Stimulated activated CD8-positive, alpha-beta memory T cell treated with anti-CD3 and anti-CD28 coated beads, Interleukin-2, amount 100 ng/mL, for 48 hours (primary cell): Measurements from ENCODE around the gene CCDC85C.

Source experiments
- DNase-seq, 2 donors: peaks; one replicate each; pipeline ENCODE4 v3.0.0-alpha.2; 2020; ENCODE audit warnings: low read depth in 2 of 2

CCDC85C gene

GRCh38 chr14:99605299-99605961 is 1.4 kb upstream of the CCDC85C start:
- DNase-seq, result peak; percentile 37 to 52

- DNase-seq, result no peak
Measured at GRCh38 chr14:99604766-99605298, 825 bp upstream of the CCDC85C start.

DNA sequence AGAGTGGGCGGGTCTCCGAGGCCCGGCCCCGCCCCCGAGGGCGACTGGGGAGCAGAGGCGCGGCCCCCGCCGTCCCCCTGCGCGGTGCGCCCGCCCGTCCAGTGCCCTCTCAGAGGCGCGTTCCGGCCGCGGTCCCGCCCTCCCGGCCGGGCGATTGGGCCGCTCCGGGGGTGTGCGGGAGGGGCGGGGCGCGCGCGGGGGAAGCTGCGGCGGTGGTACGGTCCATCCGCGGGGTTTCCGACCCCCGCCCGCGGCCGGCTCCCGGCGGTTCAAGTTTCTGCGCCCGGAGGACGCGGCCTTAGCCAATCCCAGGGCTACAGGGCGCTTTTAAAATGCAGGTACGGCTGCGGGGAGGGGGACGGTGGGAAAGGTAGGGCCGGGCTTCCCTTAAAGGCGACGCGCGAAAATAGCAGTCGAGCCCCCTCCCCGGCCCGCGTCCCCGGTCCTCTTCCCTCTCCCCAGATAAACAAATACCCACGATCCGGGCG is 315 bp upstream of the CCDC85C start:
- DNase-seq, result peak; percentile 84 to 93

DNA sequence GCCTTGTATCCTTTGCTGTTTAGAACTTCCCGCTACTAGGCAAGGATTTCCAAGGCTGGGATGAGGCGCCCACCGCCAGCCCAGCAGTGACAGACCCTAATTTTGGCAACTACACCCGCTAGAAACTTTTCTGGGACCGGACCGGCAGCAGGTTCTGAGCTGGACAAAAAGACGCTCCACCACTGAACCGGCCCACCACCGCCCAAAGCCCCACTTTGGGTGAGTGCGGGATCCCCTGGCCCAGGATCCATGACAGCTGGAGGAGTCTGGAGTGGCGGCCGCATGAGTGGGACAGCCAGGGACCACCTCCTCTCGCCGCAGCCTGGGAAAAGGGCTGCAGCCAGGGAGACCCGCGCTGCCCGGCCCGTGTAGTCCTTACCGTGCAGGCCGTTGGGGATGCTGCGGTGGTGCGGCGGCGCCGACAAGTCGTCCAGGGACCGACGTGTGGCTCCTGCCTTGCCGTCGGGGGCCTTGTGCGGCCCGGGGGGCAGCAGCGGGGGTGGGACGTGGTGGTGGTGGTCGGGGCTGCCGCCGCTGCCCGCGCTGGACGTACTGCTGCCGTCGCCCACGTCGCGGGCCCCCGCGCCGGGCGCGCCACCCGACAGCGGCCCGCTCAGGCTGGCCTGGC is 1.1 kb downstream of the CCDC85C start:
- DNase-seq, result no peak

DNA sequence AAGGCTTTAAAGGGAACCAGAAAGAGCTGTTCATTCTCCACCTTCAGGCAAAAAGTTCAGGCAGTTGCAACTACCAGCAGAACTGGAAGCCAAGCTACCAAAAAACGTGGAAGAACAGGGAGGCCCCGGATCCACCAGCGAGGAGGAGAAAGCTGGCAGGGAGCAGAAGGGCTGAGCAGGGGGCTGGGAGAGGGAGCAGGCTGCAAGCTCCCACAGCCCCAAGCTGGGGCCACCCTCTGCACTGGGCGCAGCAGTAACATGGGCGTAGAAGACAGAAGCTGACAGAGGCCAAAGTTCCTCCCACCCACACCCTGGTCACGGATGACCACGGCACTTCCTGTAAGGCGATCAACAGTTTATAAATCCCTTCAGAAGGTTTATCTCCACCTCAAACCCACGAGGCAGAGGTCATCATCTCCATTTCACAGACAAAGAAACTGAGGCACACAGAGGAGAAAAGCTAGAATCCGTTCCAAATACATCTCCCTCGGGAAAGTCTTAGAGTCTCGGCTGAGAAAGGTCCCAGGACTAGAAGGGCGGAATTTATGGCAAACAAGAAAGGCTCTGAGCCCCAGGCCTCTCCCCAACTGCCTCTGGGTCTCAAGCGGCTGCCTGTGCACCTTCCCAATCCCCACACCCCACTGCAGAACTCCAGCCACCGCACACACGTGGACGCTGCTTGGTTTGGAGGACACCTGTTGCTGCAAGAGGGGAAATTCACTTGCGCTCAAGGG is 1.8 kb downstream of the CCDC85C start:
- no peak for DNase-seq

DNA sequence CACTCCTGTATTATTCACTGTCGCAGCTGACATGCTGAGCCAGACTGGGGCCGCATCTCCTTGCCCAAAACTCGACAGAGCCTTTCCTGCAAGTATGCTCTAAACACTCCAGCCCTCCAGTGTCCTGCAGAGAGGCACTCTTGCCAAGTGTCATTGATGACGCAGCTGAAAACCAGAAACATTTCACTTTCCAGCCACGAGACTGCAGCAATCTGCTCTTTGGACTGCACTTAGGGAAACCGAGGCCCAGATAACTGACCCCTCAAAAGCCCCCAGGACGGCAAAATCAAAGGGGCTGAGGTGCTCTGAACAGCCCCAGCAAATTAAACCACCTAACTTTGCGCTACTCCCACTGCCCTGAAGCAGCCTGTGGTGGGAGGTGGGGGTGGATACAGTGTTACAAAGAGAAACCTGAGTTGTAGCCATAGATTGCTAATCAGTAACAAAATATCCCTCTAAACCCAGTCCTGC is 2.6 kb downstream of the CCDC85C start:
- no peak for DNase-seq

GRCh38 chr14:99600232-99600888 is 3.6 kb downstream of the CCDC85C start:
- DNase-seq, result no peak

- DNase-seq, result no peak
Measured at GRCh38 chr14:99599393-99599792, 4.6 kb downstream of the CCDC85C start.

DNA sequence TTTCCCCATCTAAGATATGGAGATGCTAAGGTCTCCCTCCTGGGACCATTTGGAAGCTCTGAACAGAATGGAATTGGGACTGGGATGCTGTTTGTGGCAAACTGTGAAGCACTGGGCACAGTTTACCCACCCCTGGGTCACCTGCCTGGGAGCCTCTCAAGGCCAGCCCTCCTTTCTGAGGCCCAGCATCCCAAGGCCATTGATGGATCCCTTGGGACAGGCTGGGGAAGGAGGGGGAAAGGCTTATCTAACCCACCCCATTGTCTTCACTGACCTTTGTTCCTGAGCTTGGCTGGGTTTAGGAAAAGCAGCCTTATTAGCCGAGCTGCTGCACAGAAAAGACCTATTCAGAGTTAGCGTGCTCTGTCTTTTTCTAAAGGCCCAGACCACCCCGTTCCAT is 5.2 kb downstream of the CCDC85C start:
- DNase-seq, result no peak

GRCh38 chr14:99597911-99598600 is 6.0 kb downstream of the CCDC85C start:
- no peak for DNase-seq

DNA sequence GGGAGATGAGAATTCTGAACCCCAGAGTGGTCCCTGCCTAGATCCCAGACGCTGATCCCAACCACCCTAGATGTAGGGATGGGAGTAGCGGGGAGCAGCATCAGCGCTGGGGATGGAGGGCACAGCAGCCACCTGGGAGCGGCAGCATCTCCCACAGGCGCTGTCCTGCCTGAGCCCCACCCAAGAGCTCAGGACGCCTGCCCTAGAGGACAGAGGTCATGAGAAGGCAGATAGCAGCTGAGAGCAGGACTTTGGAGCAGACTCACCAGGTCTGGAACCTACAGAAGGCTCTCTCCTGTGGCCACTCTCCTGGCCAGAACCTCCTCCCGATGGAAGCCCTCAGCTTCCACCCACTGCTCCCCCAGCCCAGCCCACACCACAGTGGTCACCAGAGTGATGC is 7.2 kb downstream of the CCDC85C start:
- DNase-seq, result no peak

DNA sequence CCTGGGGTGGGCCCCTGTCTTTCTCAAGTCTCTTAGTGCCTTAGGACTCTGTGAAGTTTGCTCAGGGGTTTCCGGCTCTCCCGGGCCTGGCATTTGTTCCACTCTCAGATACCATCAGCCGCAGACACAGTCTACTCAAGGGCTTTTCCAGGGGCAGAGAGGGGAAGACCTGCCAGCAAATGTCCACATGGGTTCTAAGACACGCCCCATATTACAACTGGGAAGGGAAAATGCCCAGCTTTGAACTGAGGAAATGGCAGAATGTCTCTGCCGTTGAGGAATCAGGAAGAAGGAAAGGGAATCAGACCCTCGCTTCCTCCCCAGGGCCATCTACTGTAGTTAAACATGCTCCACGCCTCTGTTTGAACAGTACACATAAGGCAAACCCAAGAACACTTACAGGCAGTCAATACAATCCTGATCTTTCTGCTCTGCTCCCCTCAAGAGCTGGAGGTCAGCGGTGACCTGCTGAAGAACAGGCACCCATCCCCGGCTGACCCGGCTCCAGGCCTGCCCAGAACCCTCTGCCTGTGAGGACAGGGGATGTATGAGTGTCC is 7.9 kb downstream of the CCDC85C start:
- no peak for DNase-seq

DNA sequence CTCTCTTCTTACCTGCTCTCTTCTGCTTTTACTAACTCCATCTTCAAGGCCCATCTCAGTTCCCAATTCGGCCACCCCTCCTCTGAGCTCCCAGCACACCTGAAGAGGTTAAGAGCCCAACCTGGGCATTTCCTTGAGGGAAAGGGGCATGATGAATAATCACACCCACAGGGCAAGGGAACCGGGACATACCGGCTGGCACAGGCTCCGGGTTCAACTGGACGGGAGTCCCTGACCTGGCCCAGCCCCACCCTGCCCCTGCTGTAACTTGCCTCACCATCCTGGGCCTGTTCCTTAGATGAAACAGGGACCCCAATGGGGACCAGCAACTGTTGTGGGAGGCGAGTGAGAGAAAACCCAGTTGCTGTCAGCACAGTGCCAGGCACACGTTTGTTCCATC is 8.5 kb downstream of the CCDC85C start:
- no peak for DNase-seq

DNA sequence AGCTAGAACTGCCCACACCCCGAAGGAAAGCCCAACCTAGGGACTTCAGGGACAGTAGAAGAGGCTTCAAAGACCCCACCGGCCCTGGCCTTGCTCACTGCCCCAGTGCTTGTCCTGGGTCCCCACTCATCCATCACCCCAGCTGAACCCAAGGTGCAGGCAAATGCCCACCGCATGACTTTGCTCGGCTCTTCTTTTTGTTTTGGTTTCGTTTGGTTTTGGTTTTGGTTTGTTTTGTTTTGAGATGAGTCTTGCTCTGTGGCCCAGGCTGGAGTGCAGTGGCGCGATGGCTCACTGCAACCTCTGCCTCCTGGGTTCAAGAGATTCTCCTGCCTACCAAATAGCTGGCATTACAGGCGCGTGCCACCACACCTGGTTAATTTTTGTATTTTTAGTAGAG is 9.0 kb downstream of the CCDC85C start:
- no peak for DNase-seq

- no peak for DNase-seq
Measured at GRCh38 chr14:99593971-99594841, 9.8 kb downstream of the CCDC85C start.

- no peak for DNase-seq
Measured at GRCh38 chr14:99592933-99593753, 10.9 kb downstream of the CCDC85C start.

DNA sequence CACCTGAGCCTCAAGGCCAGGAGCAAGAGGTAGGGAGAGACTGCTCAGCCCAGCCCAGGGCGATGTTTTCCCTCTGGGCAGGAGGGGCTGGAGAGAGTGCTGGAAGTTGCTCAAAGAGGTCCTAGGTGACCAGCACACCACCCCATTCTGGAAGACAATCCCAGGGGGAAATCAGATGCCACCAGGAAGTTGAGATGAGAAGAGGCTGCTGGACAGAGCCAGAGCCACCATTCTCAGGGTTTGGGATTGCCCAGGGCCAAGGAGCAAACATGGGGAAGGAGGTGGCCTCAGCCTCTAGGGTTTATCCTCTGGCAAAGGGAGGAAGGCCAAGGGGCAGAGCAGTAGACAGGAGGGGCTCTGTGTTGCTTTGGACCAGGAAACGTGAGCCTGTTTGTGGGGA is 11.6 kb downstream of the CCDC85C start:
- DNase-seq, result no peak

GRCh38 chr14:99590746-99591555 is 13.1 kb downstream of the CCDC85C start:
- no peak for DNase-seq
